SK-N-SH treated with all-trans-retinoic acid at 6 μM for 48 hours (cell line): Measurements from ENCODE around the gene RNF208.

Source experiments
- ATAC-seq: fragments of 200-7000 bp; cut with Tn5 transposase; 3 replicates; pipeline ENCODE4 v1.9.1; 2020; ENCODE audit warnings: mild to moderate bottlenecking, moderate library complexity
- ARNTL ChIP-seq: fragments of 450-650 bp; formaldehyde crosslinking; IDR thresholded peaks from 2 replicates; pipeline ENCODE4 v1.5.0; 2020; ENCODE audit warnings: low read depth, mild to moderate bottlenecking, moderate library complexity, borderline replicate concordance
- BACH2 ChIP-seq: fragments of 250-450 bp; sonication (Bioruptor Pico); IDR thresholded peaks from 2 replicates; pipeline ENCODE4 v1.9.0; 2021; ENCODE audit warnings: mild to moderate bottlenecking, borderline replicate concordance
- CREB5 ChIP-seq: fragments of 250-450 bp; sonication (Bioruptor Pico); IDR thresholded peaks from 2 replicates; pipeline ENCODE4 v1.5.1; 2020; ENCODE audit warnings: low read depth, mild to moderate bottlenecking, moderate library complexity
- CSDC2 ChIP-seq: fragments of 250-450 bp; sonication (Bioruptor Pico); IDR thresholded peaks from 2 replicates; pipeline ENCODE4 v1.5.0; 2020; ENCODE audit warnings: mild to moderate bottlenecking, moderate library complexity
- GLIS3 ChIP-seq: fragments of 250-450 bp; sonication (Bioruptor Pico); IDR thresholded peaks from 2 replicates; pipeline ENCODE4 v1.5.0; 2020; ENCODE audit warnings: mild to moderate bottlenecking, moderate library complexity
- ISL1 ChIP-seq: fragments of 250-450 bp; sonication (Bioruptor Pico); IDR thresholded peaks from 2 replicates; pipeline ENCODE4 v2.1.2; 2022; ENCODE audit warnings: mild to moderate bottlenecking, moderate library complexity
- OSR1 ChIP-seq: fragments of 250-450 bp; sonication (Bioruptor Pico); IDR thresholded peaks from 2 replicates; pipeline ENCODE4 v1.8.0; 2022; ENCODE audit warnings: moderate library complexity, mild to moderate bottlenecking, inconsistent platforms
- PATZ1 ChIP-seq: fragments of 250-450 bp; sonication (Bioruptor Pico); IDR thresholded peaks from 2 replicates; pipeline ENCODE4 v1.8.0; 2020; ENCODE audit warnings: mild to moderate bottlenecking, moderate library complexity, borderline replicate concordance
- POU6F1 ChIP-seq: fragments of 250-450 bp; sonication (Bioruptor Pico); IDR thresholded peaks from 2 replicates; pipeline ENCODE4 v1.8.0; 2021; ENCODE audit warnings: low read depth, mild to moderate bottlenecking, moderate library complexity, borderline replicate concordance
- PPARA ChIP-seq: fragments of 250-450 bp; sonication (Bioruptor Pico); IDR thresholded peaks from 2 replicates; pipeline ENCODE4 v1.5.0; 2020; ENCODE audit warnings: mild to moderate bottlenecking, borderline replicate concordance
- RARB ChIP-seq: fragments of 250-450 bp; sonication (Bioruptor Pico); IDR thresholded peaks from 2 replicates; pipeline ENCODE4 v1.8.0; 2021; ENCODE audit warnings: mild to moderate bottlenecking, moderate library complexity
- SNAI2 ChIP-seq: fragments of 250-450 bp; sonication (Bioruptor Pico); IDR thresholded peaks from 2 replicates; pipeline ENCODE4 v1.5.0; 2020; ENCODE audit warnings: mild to moderate bottlenecking, moderate library complexity
- TCF4 ChIP-seq: fragments of 250-450 bp; sonication (Bioruptor Pico); IDR thresholded peaks from 2 replicates; pipeline ENCODE4 v1.8.0; 2021; ENCODE audit warnings: mild to moderate bottlenecking, moderate library complexity, borderline replicate concordance
- TOX ChIP-seq: fragments of 250-450 bp; sonication (Bioruptor Pico); IDR thresholded peaks from 2 replicates; pipeline ENCODE4 v1.8.0; 2021; ENCODE audit warnings: mild to moderate bottlenecking, moderate library complexity, borderline replicate concordance
- TSHZ2 ChIP-seq: fragments of 250-450 bp; sonication (Bioruptor Pico); IDR thresholded peaks from 2 replicates; pipeline ENCODE4 v1.5.0; 2020; ENCODE audit warnings: mild to moderate bottlenecking, moderate library complexity
- ZC3H10 ChIP-seq: fragments of 250-450 bp; sonication (Bioruptor Pico); IDR thresholded peaks from 2 replicates; pipeline ENCODE4 v1.5.1; 2021; ENCODE audit warnings: mild to moderate bottlenecking, moderate library complexity
- ZFP3 ChIP-seq: fragments of 250-450 bp; sonication (Bioruptor Pico); IDR thresholded peaks from 2 replicates; pipeline ENCODE4 v1.5.0; 2020; ENCODE audit warnings: mild to moderate bottlenecking, moderate library complexity
- ZFP30 ChIP-seq: fragments of 450-650 bp; formaldehyde crosslinking; IDR thresholded peaks from 2 replicates; pipeline ENCODE4 v1.5.0; 2022; ENCODE audit warnings: mild to moderate bottlenecking, moderate library complexity
- ZNF565 ChIP-seq: fragments of 450-650 bp; formaldehyde crosslinking; conservative IDR thresholded peaks from 2 replicates; pipeline ENCODE4 v1.5.0; 2020; ENCODE audit warnings: low read depth, mild to moderate bottlenecking, moderate library complexity
- ZNF8 ChIP-seq: fragments of 450-650 bp; formaldehyde crosslinking; IDR thresholded peaks from 2 replicates; pipeline ENCODE4 v1.5.0; 2020; ENCODE audit warnings: mild to moderate bottlenecking, moderate library complexity

RNF208 gene

GRCh38 chr9:137194909-137195308 is 27.1 kb downstream of the RNF208 start:
- no peak for TF ChIP-seq BACH2
- TF ChIP-seq TSHZ2 (CRISPR knock-in tag), result no peak
- no peak for TF ChIP-seq GLIS3 (CRISPR knock-in tag)
- TF ChIP-seq ZFP3 (CRISPR knock-in tag), result no peak
- TF ChIP-seq CREB5 (CRISPR knock-in tag), result no peak
- TF ChIP-seq SNAI2, result no peak
- no peak for TF ChIP-seq ZNF565 (CRISPR knock-in tag)
- TF ChIP-seq ZNF8 (CRISPR knock-in tag), result no peak
- no peak for ATAC-seq

GRCh38 chr9:137194388-137194787 is 27.7 kb downstream of the RNF208 start:
- no peak for TF ChIP-seq ARNTL
- TF ChIP-seq OSR1 (CRISPR knock-in tag), result no peak
- no peak for TF ChIP-seq PPARA
- no peak for TF ChIP-seq ZNF8 (CRISPR knock-in tag)
- TF ChIP-seq ZNF565 (CRISPR knock-in tag), result no peak
- TF ChIP-seq TCF4 (CRISPR knock-in tag), result no peak
- TF ChIP-seq SNAI2, result no peak
- TF ChIP-seq PATZ1 (CRISPR knock-in tag), result no peak
- no peak for TF ChIP-seq RARB (CRISPR knock-in tag)
- TF ChIP-seq ZC3H10 (CRISPR knock-in tag), result no peak
- no peak for TF ChIP-seq POU6F1
- no peak for TF ChIP-seq CSDC2 (CRISPR knock-in tag)
- ATAC-seq, result no peak

- TF ChIP-seq TCF4 (CRISPR knock-in tag), result no peak
- TF ChIP-seq ISL1 (CRISPR knock-in tag), result no peak
- TF ChIP-seq PPARA, result no peak
- no peak for TF ChIP-seq ZFP30 (CRISPR knock-in tag)
- TF ChIP-seq CREB5 (CRISPR knock-in tag), result no peak
- no peak for TF ChIP-seq ZNF565 (CRISPR knock-in tag)
- TF ChIP-seq PATZ1 (CRISPR knock-in tag), result no peak
- TF ChIP-seq BACH2, result no peak
- no peak for TF ChIP-seq TOX (CRISPR knock-in tag)
- no peak for TF ChIP-seq ZC3H10 (CRISPR knock-in tag)
- no peak for TF ChIP-seq GLIS3 (CRISPR knock-in tag)
- ATAC-seq, result no peak
Observed at GRCh38 chr9:137193771-137194170, 28.3 kb downstream of the RNF208 start.
